Sigmoid colon (tissue), 7 donors: ENCODE results near the gene ABCB4. TPM values are rescaled to one million over a fixed set of nuclear protein-coding genes. Genes with fewer than 3 reads are reported as not detected.

Experiments used
- DNase-seq: peaks from one replicate; pipeline ENCODE4 v3.0.0-alpha.2; 2019
- H3K27ac ChIP-seq, 4 donors: fragments of 200-600 bp; sonication (generic); one replicate each; pipeline ENCODE4 v1.5.1; 2016 to 2019; ENCODE audit warnings: mild to moderate bottlenecking in 1 of 4
- H3K27me3 ChIP-seq, 3 donors: fragments of 200-600 bp; sonication (generic); one replicate each; pipeline ENCODE4 v1.5.1; 2019; ENCODE audit warnings: mild to moderate bottlenecking in 1 of 3
- H3K36me3 ChIP-seq, 4 donors: fragments of 200-600 bp; sonication (generic); one replicate each; pipeline ENCODE4 v1.5.1; 2016 to 2019
- H3K4me1 ChIP-seq, 4 donors: fragments of 200-600 bp; sonication (generic); one replicate each; pipeline ENCODE4 v1.5.1; 2017 to 2019
- H3K4me3 ChIP-seq, 4 donors: fragments of 200-600 bp; sonication (generic); one replicate each; pipeline ENCODE4 v1.5.1; 2017 to 2019; ENCODE audit warnings: mild to moderate bottlenecking in 2 of 4, moderate library complexity in 1 of 4
- H3K9me3 ChIP-seq, 4 donors: fragments of 200-600 bp in 3 of 4; sonication (generic) in 3 of 4; one replicate each; pipeline versions ENCODE4 v1.5.1 to v1.6.1; 2013 to 2019
- CTCF ChIP-seq, 4 experiments: fragments of 450-650 bp in 3 of 4; fragments of 200-600 bp in 1 of 4; IDR thresholded peaks; one replicate each; pipeline ENCODE4 v1.5.1; 2016 to 2019; ENCODE audit warnings: antibody characterized with exemption in 4 of 4, mild to moderate bottlenecking in 3 of 4, moderate library complexity in 2 of 4
- EP300 ChIP-seq, 4 donors: sonication (generic); formaldehyde crosslinking; IDR thresholded peaks; one replicate each; pipeline ENCODE4 v1.6.1; 2017; ENCODE audit warnings: antibody characterized with exemption in 4 of 4
- POLR2A ChIP-seq, 2 donors: fragments of 450-650 bp; IDR thresholded peaks; one replicate each; pipeline ENCODE4 v1.6.1; 2016; ENCODE audit warnings: antibody characterized with exemption in 2 of 2, mild to moderate bottlenecking in 2 of 2, moderate library complexity in 2 of 2
- POLR2AphosphoS5 ChIP-seq, 4 donors: sonication (generic); formaldehyde crosslinking; IDR thresholded peaks; one replicate each; pipeline ENCODE4 v1.6.1; 2017; ENCODE audit warnings: antibody characterized with exemption in 4 of 4
- WGBS, 2 donors: extraction: QIAGEN DNeasy Blood & Tissue Kit; methylation state at CpG; one replicate each; pipeline ENCODE4 v1.1.7; 2013; 5-methylcytosine and 5-hydroxymethylcytosine counted together
- intact Hi-C: fragments of 100-400 bp; cut with DNase I; formaldehyde crosslinking; loops from one replicate; pipeline ENCODE4 v1.15.1; 2023
- polyA plus RNA-seq, 3 donors: library from polyadenylated mRNA; stranded (reverse); fragments of 200-250 nt; gene quantifications; one replicate each; pipeline ENCODE4 v1.2.3, GENCODE V29; 2013
- total RNA-seq, 4 donors: library from RNA; depleted of rRNA; stranded (reverse); fragments of >200 nt; gene quantifications; one replicate each; pipeline ENCODE4 v1.1.0, GENCODE V29; 2016
- donor health status: healthy with polysubstance abuse.
- donor health status: Bipolar disorder and iron deficiency.
- donor health status: healthy.

ABCB4 gene
- total and polyA plus RNA-seq, 7 donors, result 0.23 to 3.5 (median 1.1) TPM; not detected in 1

GRCh38 chr7:87395442-87396020, 79.9 kb downstream of the ABCB4 start:
- 85 to 91% methylated on average over 1 of the region's 1 CpG for WGBS, 2 donors
- no peak overlapping the region for H3K4me3 ChIP-seq

GRCh38 chr7:87391020-87391701, 84.3 kb downstream of the ABCB4 start:
- Histone ChIP-seq H3K27me3 (no peaks in the 10 kb centered on the region), H3K9me3 (no peaks in the 10 kb centered on the region), H3K27ac (no peak overlapping the region), H3K36me3 (peaks cover 0 to 61% (median 9%) of the 10 kb centered on the region in 4 donors), H3K4me1 (no peaks in the 10 kb centered on the region), H3K4me3 (no peak overlapping the region)
- TF ChIP-seq POLR2AphosphoS5 (IDR thresholded peaks at IDR 0.05) (no peak), POLR2A (IDR thresholded peaks at IDR 0.05) (no peak), CTCF (IDR thresholded peaks at IDR 0.05) (no peak), EP300 (IDR thresholded peaks at IDR 0.05) (no peak)
- 93% methylated on average over 8 of the region's 8 CpGs for WGBS, 2 donors
- intact Hi-C loops, result no loop called here
- DNase-seq, result no peak

More at GRCh38 chr7:87395442-87396020, 79.9 kb downstream of the ABCB4 start:
- Histone ChIP-seq H3K27ac (no peak overlapping the region), H3K9me3 (no peaks in the 10 kb centered on the region), H3K4me1 (no peaks in the 10 kb centered on the region), H3K36me3 (peaks cover 0 to 55% (median 6%) of the 10 kb centered on the region in 4 donors), H3K27me3 (no peaks in the 10 kb centered on the region)
- DNase-seq, result no peak
- TF ChIP-seq POLR2AphosphoS5 (IDR thresholded peaks at IDR 0.05), result no peak
- no peak for TF ChIP-seq CTCF (IDR thresholded peaks at IDR 0.05)
- no peak for TF ChIP-seq EP300 (IDR thresholded peaks at IDR 0.05)
- no peak for TF ChIP-seq POLR2A (IDR thresholded peaks at IDR 0.05)
- intact Hi-C loops, result no loop called here

GRCh38 chr7:87380905-87381304, 94.6 kb downstream of the ABCB4 start:
- no peaks in the 10 kb centered on the region for H3K27me3 ChIP-seq
- DNase-seq, result no peak
- 92 to 93% methylated on average over 5 of the region's 5 CpGs for WGBS, 2 donors
- H3K4me1 ChIP-seq, result no peaks in the 10 kb centered on the region
- no peak overlapping the region for H3K4me3 ChIP-seq
- TF ChIP-seq CTCF (IDR thresholded peaks at IDR 0.05), result no peak
- TF ChIP-seq POLR2AphosphoS5 (IDR thresholded peaks at IDR 0.05), result no peak
- no peak for TF ChIP-seq POLR2A (IDR thresholded peaks at IDR 0.05)
- TF ChIP-seq EP300 (IDR thresholded peaks at IDR 0.05), result no peak
- intact Hi-C loops, result no loop called here
- no peaks in the 10 kb centered on the region for H3K9me3 ChIP-seq
- H3K36me3 ChIP-seq, result peaks cover 0 to 70% (median 13%) of the 10 kb centered on the region in 4 donors
- H3K27ac ChIP-seq, result no peak overlapping the region

- Histone ChIP-seq H3K4me3 (no peak overlapping the region), H3K27me3 (no peaks in the 10 kb centered on the region), H3K9me3 (no peaks in the 10 kb centered on the region), H3K27ac (no peak overlapping the region), H3K4me1 (no peaks in the 10 kb centered on the region), H3K36me3 (peaks cover 0 to 26% (median 0%) of the 10 kb centered on the region in 4 donors)
- DNase-seq, result no peak
- 73 to 88% methylated on average over 5 of the region's 5 CpGs for WGBS, 2 donors
- intact Hi-C loops, result no loop called here
- TF ChIP-seq CTCF (IDR thresholded peaks at IDR 0.05), result no peak
- no peak for TF ChIP-seq POLR2A (IDR thresholded peaks at IDR 0.05)
- no peak for TF ChIP-seq POLR2AphosphoS5 (IDR thresholded peaks at IDR 0.05)
- no peak for TF ChIP-seq EP300 (IDR thresholded peaks at IDR 0.05)
Observed at GRCh38 chr7:87375662-87376435, 99.6 kb downstream of the ABCB4 start.
